Astrocyte (in vitro differentiated cells and primary cell): ENCODE results near the gene CELF5.

Experiments
- EZH2 ChIP-seq: IDR thresholded peaks from 2 replicates; pipeline ENCODE4 v1.6.1; 2012; ENCODE audit warnings: mild to moderate bottlenecking, low read length, inconsistent platforms; ENCODE audit not compliant: insufficient read depth
- TF ChIP-seq, protein P1 (sequence below): IDR thresholded peaks from 2 replicates; pipeline ENCODE4 v1.5.1; 2011; ENCODE audit warnings: low read depth, mild to moderate bottlenecking, inconsistent platforms, low read length, moderate library complexity; ENCODE audit not compliant: insufficient read depth

DNA sequence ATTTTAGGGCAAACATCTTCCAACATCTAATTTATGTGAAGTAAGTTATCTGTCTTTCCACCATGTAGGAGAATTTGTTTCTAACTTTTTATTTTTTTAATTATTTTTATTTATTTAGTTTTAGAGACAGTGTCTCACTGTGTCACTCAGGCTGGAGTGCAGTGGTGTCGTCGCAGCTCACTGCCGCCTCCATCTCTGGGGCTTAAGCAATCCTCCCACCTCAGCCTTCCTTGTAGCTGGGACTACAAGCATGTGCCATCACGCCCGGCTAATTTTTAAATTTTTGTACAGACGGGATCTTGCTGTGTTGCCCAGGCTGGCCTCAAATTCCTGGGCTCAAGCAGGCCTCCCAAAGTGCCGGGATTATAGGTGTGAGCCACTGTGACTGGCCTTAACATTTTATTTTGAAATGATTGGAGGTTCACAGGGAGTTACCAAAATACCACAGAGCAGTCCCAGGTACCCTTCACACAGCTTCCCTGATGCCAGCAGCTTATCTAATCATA lies 58.8 kb downstream of the CELF5 start:
- TF ChIP-seq, protein P1, sequence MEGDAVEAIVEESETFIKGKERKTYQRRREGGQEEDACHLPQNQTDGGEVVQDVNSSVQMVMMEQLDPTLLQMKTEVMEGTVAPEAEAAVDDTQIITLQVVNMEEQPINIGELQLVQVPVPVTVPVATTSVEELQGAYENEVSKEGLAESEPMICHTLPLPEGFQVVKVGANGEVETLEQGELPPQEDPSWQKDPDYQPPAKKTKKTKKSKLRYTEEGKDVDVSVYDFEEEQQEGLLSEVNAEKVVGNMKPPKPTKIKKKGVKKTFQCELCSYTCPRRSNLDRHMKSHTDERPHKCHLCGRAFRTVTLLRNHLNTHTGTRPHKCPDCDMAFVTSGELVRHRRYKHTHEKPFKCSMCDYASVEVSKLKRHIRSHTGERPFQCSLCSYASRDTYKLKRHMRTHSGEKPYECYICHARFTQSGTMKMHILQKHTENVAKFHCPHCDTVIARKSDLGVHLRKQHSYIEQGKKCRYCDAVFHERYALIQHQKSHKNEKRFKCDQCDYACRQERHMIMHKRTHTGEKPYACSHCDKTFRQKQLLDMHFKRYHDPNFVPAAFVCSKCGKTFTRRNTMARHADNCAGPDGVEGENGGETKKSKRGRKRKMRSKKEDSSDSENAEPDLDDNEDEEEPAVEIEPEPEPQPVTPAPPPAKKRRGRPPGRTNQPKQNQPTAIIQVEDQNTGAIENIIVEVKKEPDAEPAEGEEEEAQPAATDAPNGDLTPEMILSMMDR, result no peak
- no peak for TF ChIP-seq EZH2
